PC-9 (cell line): ENCODE results near the gene PHAF1. TPM values are rescaled to one million over a fixed set of nuclear protein-coding genes. Genes with fewer than 3 reads are reported as not detected.

Experiments
- BruUV-seq: library from RNA; stranded (reverse); fragments of 400-500 nt; replicated peaks from 2 replicates; lab custom pipeline; 2021; lab: Mats Ljungman, UMichigan
- CTCF ChIA-PET: fragments of 300-600 bp; sonication (Branson Sonifier 250); formaldehyde crosslinking; loops from one replicate; lab custom pipeline; 2022; ENCODE audit warnings: antibody characterized with exemption; lab: Charles Lee
- POLR2A ChIA-PET: fragments of 300-600 bp; sonication (Branson Sonifier 250); formaldehyde crosslinking; loops from one replicate; lab custom pipeline; 2022; ENCODE audit warnings: antibody characterized with exemption; ENCODE audit not compliant: unreplicated experiment; lab: Charles Lee
- DNase-seq, 2 experiments: peaks; one replicate each; pipeline versions ENCODE4 v3.0.0 to v3.0.0-alpha.2; 2015 to 2022; ENCODE audit warnings: mixed read lengths in 1 of 2
- H2AFZ ChIP-seq: fragments of 200-600 bp; sonication (generic); 2 replicates; pipeline ENCODE4 v1.8.1; 2017; ENCODE audit warnings: antibody characterized with exemption
- H3F3A ChIP-seq: fragments of 200-600 bp; sonication (generic); 2 replicates; pipeline ENCODE4 v1.8.1; 2017; ENCODE audit warnings: antibody characterized with exemption, mild to moderate bottlenecking, low read depth; ENCODE audit not compliant: insufficient read depth
- H3K27ac ChIP-seq: fragments of 200-600 bp; sonication (generic); 2 replicates; pipeline ENCODE4 v1.6.1; 2016; ENCODE audit warnings: mixed run types
- H3K27me3 ChIP-seq: fragments of 200-600 bp; sonication (generic); 2 replicates; pipeline ENCODE4 v1.6.1; 2016; ENCODE audit warnings: low read depth, mixed run types; ENCODE audit not compliant: insufficient read depth
- H3K36me3 ChIP-seq: fragments of 200-600 bp; sonication (generic); 2 replicates; pipeline ENCODE4 v1.6.1; 2016; ENCODE audit warnings: low read depth, mixed run types
- H3K4me1 ChIP-seq: fragments of 200-600 bp; sonication (generic); replicated peaks from 2 replicates; pipeline ENCODE4 v1.6.1; 2016; ENCODE audit warnings: mixed run types; ENCODE audit not compliant: insufficient read depth
- H3K4me2 ChIP-seq: fragments of 200-600 bp; sonication (generic); 2 replicates; pipeline ENCODE4 v1.6.1; 2017; ENCODE audit warnings: mixed run types
- H3K4me3 ChIP-seq: fragments of 200-600 bp; sonication (generic); 2 replicates; pipeline ENCODE4 v1.6.1; 2016; ENCODE audit warnings: mixed run types
- H3K79me2 ChIP-seq: fragments of 200-600 bp; sonication (generic); 2 replicates; pipeline ENCODE4 v1.6.1; 2017; ENCODE audit warnings: low read depth, mixed run types
- H3K9me2 ChIP-seq: fragments of 200-600 bp; sonication (generic); 2 replicates; pipeline ENCODE4 v1.8.1; 2017; ENCODE audit warnings: mild to moderate bottlenecking; ENCODE audit not compliant: insufficient read depth
- H3K9me3 ChIP-seq: fragments of 200-600 bp; sonication (generic); 2 replicates; pipeline ENCODE4 v1.8.1; 2016; ENCODE audit warnings: low read depth; ENCODE audit not compliant: insufficient read depth
- H4K20me1 ChIP-seq: fragments of 200-600 bp; sonication (generic); 2 replicates; pipeline ENCODE4 v1.8.1; 2017; ENCODE audit not compliant: insufficient read depth
- CTCF ChIP-seq: fragments of 200-600 bp; sonication (generic); conservative IDR thresholded peaks from 2 replicates; pipeline ENCODE4 v1.6.1; 2017; ENCODE audit warnings: mixed run types, antibody characterized with exemption, mild to moderate bottlenecking, moderate library complexity
- EZH2 ChIP-seq: fragments of 200-600 bp; sonication (generic); IDR thresholded peaks from 2 replicates; pipeline ENCODE4 v1.8.0; 2017; ENCODE audit warnings: antibody characterized with exemption, low read depth
- intact Hi-C: fragments of 100-400 bp; cut with micrococcal nuclease; formaldehyde crosslinking; loops from one replicate; pipeline ENCODE4 v1.10.0; 2022; ENCODE audit not compliant: unreplicated experiment
- total RNA-seq: library from RNA; stranded (reverse); gene quantifications from 2 replicates; pipeline ENCODE4 v1.2.3, GENCODE V29; 2021

Gene PHAF1
- total RNA-seq, 1 experiment from 2014 or later: 19.5 TPM

- Histone ChIP-seq H2AFZ (no peak overlapping the region), H3K36me3 (no peaks in the 10 kb centered on the region), H3K4me2 (no peak overlapping the region), H3K4me3 (no peak overlapping the region), H3K27ac (no peak overlapping the region), H4K20me1 (no peaks in the 10 kb centered on the region), H3K27me3 (no peaks in the 10 kb centered on the region), H3K9me2 (no peaks in the 10 kb centered on the region), H3F3A (peaks cover 41% of the 10 kb centered on the region; the same call in 1 of the 2 replicates), H3K79me2 (peaks cover 16% of the 10 kb centered on the region), H3K4me1 (peaks cover 52% of the 10 kb centered on the region), H3K9me3 (no peaks in the 10 kb centered on the region)
- ChIA-PET POLR2A (interaction anchor here (0.6 kb wide), 1 partner anchor 23 kb away, joined by 3 read pairs; no protein-coding TSS in a partner anchor), CTCF (no interaction called here)
- intact Hi-C loops: no loop called here
- no peak for DNase-seq
- BruUV-seq: no TSS peak
- TF ChIP-seq CTCF (no peak), EZH2 (no peak)
Measured at GRCh38 chr16:67181346-67181745, 71.6 kb downstream of the PHAF1 start.

- H3K9me3 ChIP-seq: no peaks in the 10 kb centered on the region
- no peaks in the 10 kb centered on the region for H3K27me3 ChIP-seq
- TSS peak; percentile 52 for BruUV-seq
- H3K4me3 ChIP-seq: 0 out of 2 replicates have a peak overlapping the region, but pooled peaks have one; percentile 67
- peaks cover 38% of the 10 kb centered on the region; the same call in 1 of the 2 replicates for H3F3A ChIP-seq
- POLR2A ChIA-PET: no interaction called here
- H3K4me1 ChIP-seq: peaks cover 57% of the 10 kb centered on the region
- H2AFZ ChIP-seq: no peak overlapping the region
- intact Hi-C loops: no loop called here
- H3K79me2 ChIP-seq: peaks cover 16% of the 10 kb centered on the region
- H4K20me1 ChIP-seq: no peaks in the 10 kb centered on the region
- H3K4me2 ChIP-seq: peak overlapping the region; percentile 84
- no peaks in the 10 kb centered on the region for H3K36me3 ChIP-seq
- TF ChIP-seq EZH2 (no peak), CTCF (no peak)
- no peaks in the 10 kb centered on the region for H3K9me2 ChIP-seq
- H3K27ac ChIP-seq: no peak overlapping the region
- no peak for DNase-seq
- CTCF ChIA-PET: no interaction called here
Measured at GRCh38 chr16:67182288-67182687, 72.5 kb downstream of the PHAF1 start.

- Histone ChIP-seq H3K4me1 (peaks cover 50% of the 10 kb centered on the region), H2AFZ (peak overlapping the region; percentile 75; the same call in 1 of the 2 replicates), H4K20me1 (no peaks in the 10 kb centered on the region), H3K27me3 (no peaks in the 10 kb centered on the region), H3F3A (peaks cover 31% of the 10 kb centered on the region; the same call in 1 of the 2 replicates), H3K9me2 (no peaks in the 10 kb centered on the region), H3K9me3 (no peaks in the 10 kb centered on the region), H3K4me2 (peak overlapping the region; percentile 84), H3K79me2 (peaks cover 16% of the 10 kb centered on the region), H3K36me3 (no peaks in the 10 kb centered on the region), H3K4me3 (peak overlapping the region; percentile 67), H3K27ac (no peak overlapping the region)
- DNase-seq: no peak
- intact Hi-C loops: no loop called here
- no TSS peak for BruUV-seq
- ChIA-PET CTCF (no interaction called here), POLR2A (no interaction called here)
- TF ChIP-seq EZH2 (no peak), CTCF (no peak)
Measured at GRCh38 chr16:67183284-67183626, 73.5 kb downstream of the PHAF1 start.
